ENCODE results near the gene L3MBTL4.

DNA sequence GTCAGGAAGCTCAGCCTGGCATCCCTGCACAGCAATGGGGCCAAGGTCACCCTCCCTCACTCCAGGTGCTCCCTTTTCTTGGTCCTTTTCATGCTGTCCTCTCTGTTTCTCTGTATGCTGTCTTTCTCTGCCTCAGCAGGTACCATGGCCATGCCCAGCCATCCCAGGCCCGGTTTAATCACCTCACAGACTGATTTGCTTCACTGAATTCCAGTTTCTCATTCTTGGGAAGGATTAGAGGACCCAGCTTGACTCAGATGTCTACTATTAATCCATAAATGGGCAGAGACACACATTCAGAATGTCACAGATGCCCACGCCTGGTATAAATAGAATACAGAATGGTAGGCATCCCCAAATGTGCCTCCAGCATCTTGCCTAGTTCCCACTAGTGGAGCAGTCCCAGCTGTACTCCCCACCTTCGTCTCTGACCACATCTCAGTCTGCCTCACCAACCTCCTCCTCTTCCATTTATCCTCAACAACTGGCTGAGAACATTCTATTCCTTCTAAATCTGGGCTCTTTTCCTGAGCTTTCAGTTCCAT lies 14.2 kb upstream of the L3MBTL4 start:
- TF ChIP-seq, protein P1, sequence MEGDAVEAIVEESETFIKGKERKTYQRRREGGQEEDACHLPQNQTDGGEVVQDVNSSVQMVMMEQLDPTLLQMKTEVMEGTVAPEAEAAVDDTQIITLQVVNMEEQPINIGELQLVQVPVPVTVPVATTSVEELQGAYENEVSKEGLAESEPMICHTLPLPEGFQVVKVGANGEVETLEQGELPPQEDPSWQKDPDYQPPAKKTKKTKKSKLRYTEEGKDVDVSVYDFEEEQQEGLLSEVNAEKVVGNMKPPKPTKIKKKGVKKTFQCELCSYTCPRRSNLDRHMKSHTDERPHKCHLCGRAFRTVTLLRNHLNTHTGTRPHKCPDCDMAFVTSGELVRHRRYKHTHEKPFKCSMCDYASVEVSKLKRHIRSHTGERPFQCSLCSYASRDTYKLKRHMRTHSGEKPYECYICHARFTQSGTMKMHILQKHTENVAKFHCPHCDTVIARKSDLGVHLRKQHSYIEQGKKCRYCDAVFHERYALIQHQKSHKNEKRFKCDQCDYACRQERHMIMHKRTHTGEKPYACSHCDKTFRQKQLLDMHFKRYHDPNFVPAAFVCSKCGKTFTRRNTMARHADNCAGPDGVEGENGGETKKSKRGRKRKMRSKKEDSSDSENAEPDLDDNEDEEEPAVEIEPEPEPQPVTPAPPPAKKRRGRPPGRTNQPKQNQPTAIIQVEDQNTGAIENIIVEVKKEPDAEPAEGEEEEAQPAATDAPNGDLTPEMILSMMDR (IDR thresholded peaks at IDR 0.05): no peak
- no peak for TF ChIP-seq POLR2A (IDR thresholded peaks at IDR 0.05)
